Measurements from ENCODE around the gene ISYNA1.

DNA sequence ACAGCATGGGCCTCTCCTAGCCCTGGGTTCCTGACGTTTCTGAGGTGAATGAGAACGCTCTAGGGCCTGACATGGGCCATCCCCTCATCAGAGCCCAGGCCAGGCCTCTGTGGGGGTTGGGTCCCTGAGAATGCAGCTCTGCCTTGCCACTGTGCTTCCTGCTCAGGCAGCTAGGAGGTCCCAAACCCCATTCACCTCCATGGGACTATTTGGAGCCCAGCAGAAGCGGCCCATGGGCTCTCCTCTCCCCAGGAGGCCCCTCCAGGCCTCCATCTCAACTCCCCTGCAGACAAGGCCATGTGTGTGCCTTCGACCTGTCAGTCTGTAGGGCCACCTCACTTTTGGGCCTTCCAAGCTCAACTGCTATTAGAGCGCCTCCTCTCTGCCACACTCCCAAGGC lies 47.1 kb upstream of the ISYNA1 start:
- TF ChIP-seq, protein P1, sequence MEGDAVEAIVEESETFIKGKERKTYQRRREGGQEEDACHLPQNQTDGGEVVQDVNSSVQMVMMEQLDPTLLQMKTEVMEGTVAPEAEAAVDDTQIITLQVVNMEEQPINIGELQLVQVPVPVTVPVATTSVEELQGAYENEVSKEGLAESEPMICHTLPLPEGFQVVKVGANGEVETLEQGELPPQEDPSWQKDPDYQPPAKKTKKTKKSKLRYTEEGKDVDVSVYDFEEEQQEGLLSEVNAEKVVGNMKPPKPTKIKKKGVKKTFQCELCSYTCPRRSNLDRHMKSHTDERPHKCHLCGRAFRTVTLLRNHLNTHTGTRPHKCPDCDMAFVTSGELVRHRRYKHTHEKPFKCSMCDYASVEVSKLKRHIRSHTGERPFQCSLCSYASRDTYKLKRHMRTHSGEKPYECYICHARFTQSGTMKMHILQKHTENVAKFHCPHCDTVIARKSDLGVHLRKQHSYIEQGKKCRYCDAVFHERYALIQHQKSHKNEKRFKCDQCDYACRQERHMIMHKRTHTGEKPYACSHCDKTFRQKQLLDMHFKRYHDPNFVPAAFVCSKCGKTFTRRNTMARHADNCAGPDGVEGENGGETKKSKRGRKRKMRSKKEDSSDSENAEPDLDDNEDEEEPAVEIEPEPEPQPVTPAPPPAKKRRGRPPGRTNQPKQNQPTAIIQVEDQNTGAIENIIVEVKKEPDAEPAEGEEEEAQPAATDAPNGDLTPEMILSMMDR (IDR thresholded peaks at IDR 0.05; ENCODE audit: low read length) = no peak; the same call in 1 of the 2 replicates
- TF ChIP-seq EZH2 (IDR thresholded peaks at IDR 0.05; ENCODE audit: borderline replicate concordance, low read length) = no peak
